Endothelial cell (in vitro differentiated cells): ENCODE results near the gene EPS8L2. TPM values are rescaled to one million over a fixed set of nuclear protein-coding genes. Genes with fewer than 3 reads are reported as not detected.

ENCODE experiments used
- DNase-seq: peaks from one replicate; pipeline ENCODE4 v3.0.0; 2021; ENCODE audit warnings: low spot score
- H3K27ac Mint-ChIP-seq: one replicate; pipeline ENCODE4 v1.8.0; 2021; ENCODE audit warnings: mixed read lengths, inconsistent platforms; ENCODE audit not compliant: unreplicated experiment
- H3K27me3 Mint-ChIP-seq: one replicate; pipeline ENCODE4 v1.8.0; 2021; ENCODE audit warnings: mild to moderate bottlenecking, moderate library complexity, mixed read lengths, inconsistent platforms; ENCODE audit not compliant: unreplicated experiment
- H3K36me3 Mint-ChIP-seq: one replicate; pipeline ENCODE4 v1.8.0; 2021; ENCODE audit warnings: mild to moderate bottlenecking, low read depth, mixed read lengths, inconsistent platforms; ENCODE audit not compliant: unreplicated experiment
- H3K4me1 Mint-ChIP-seq: one replicate; pipeline ENCODE4 v1.8.0; 2021; ENCODE audit warnings: mild to moderate bottlenecking, mixed read lengths, inconsistent platforms; ENCODE audit not compliant: unreplicated experiment
- H3K4me3 Mint-ChIP-seq: one replicate; pipeline ENCODE4 v1.8.0; 2021; ENCODE audit warnings: mild to moderate bottlenecking, mixed read lengths, inconsistent platforms; ENCODE audit not compliant: unreplicated experiment
- H3K9me3 Mint-ChIP-seq: one replicate; pipeline ENCODE4 v1.8.0; 2021; ENCODE audit warnings: mixed read lengths, inconsistent platforms; ENCODE audit not compliant: unreplicated experiment
- CTCF ChIP-seq: fragments of 200-600 bp; sonication (generic); IDR thresholded peaks from one replicate; pipeline ENCODE4 v1.5.0; 2021; ENCODE audit warnings: antibody characterized with exemption; ENCODE audit not compliant: unreplicated experiment
- total RNA-seq: library from RNA; stranded (reverse); fragmentation: NEBNext Ultra II Directional; extraction: Animal tissue kit (Norgen Biotek cat#: 25700); gene quantifications from one replicate; pipeline ENCODE4 v1.2.1, GENCODE V29; 2021; ENCODE audit not compliant: unreplicated experiment

Gene EPS8L2
- total RNA-seq, 1 donor from 2014 or later, result 8.0 TPM

- Mint-ChIP-seq H3K4me3 (no peak overlapping the region), H3K27me3 (peaks cover 4% of the 10 kb centered on the region), H3K9me3 (no peaks in the 10 kb centered on the region)
These were observed 39.4 kb downstream of the EPS8L2 start for GRCh38 chr11:745428-745827.

GRCh38 chr11:746289-747157 lies 40.5 kb downstream of the EPS8L2 start:
- no peak for DNase-seq
- no peak for TF ChIP-seq CTCF
- no peaks in the 10 kb centered on the region for H3K36me3 Mint-ChIP-seq
- peak overlapping the region; percentile 89 for H3K4me3 Mint-ChIP-seq
- H3K9me3 Mint-ChIP-seq, result no peaks in the 10 kb centered on the region
- H3K27ac Mint-ChIP-seq, result no peak overlapping the region
- peaks cover 4% of the 10 kb centered on the region for H3K27me3 Mint-ChIP-seq
- peaks cover 5% of the 10 kb centered on the region for H3K4me1 Mint-ChIP-seq

More at GRCh38 chr11:745428-745827, 39.4 kb downstream of the EPS8L2 start:
- Mint-ChIP-seq H3K36me3 (no peaks in the 10 kb centered on the region), H3K27ac (no peak overlapping the region), H3K4me1 (peaks cover 5% of the 10 kb centered on the region)
- TF ChIP-seq CTCF, result no peak
- DNase-seq, result no peak

DNA sequence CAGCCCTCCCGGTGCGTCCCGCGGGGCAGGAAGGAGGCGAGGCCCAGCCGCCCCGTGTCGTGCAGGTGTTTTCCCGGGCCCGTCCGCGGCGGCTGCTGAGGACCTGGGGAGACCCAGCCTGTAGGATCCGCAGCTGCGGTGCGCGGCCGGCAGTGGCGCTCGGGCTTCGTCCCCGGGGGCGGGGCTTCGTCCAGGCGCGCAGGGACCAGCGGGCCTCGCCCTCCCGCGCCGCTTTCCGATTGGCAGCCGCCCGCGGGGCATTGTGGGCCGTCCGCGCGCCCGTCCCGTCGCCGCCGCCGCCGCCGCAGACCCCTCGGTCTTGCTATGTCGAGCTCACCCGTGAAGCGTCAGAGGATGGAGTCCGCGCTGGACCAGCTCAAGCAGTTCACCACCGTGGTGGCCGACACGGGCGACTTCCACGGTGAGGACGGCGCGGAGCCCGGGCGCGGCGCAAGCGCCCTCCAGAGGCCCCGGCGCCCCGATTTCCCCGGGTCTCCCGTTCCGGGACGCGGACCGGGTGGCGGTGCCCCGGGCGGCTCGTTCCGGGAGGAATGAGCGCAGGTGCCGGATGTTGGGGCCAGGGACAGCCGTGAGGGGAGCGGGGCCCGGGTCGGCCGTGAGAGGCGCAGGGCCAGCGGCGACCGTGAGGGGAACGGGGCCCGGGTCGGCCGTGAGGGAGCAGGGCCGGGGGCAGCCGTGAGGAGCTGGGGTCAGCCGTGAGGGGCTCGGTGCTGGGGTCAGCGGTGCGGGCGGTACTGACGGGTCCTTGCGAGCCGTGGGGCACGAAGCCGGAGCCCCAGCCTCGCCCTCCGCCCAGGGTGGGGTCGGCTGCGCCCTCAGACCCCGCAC lies 41.4 kb downstream of the EPS8L2 start, which contains the start of gene TALDO1:
Gene TALDO1, plus strand, starts transcription at position 307 of the 849 bp plus-strand sequence. Its CDS starts 18 bp downstream, at position 325.
- peaks cover 4% of the 10 kb centered on the region for H3K27me3 Mint-ChIP-seq
- no peak within 1 kb of the TSS for H3K27ac Mint-ChIP-seq
- H3K9me3 Mint-ChIP-seq, result no peaks in the 10 kb centered on the region
- H3K36me3 Mint-ChIP-seq, result no peaks in the 10 kb centered on the region
- peak; percentile 94 for DNase-seq
- TF ChIP-seq CTCF, result no peak
- H3K4me1 Mint-ChIP-seq, result peaks cover 5% of the 10 kb centered on the region
- H3K4me3 Mint-ChIP-seq, result peak within 1 kb of the TSS; percentile 89

- H3K9me3 Mint-ChIP-seq, result no peaks in the 10 kb centered on the region
- H3K27me3 Mint-ChIP-seq, result peaks cover 4% of the 10 kb centered on the region
- peaks cover 5% of the 10 kb centered on the region for H3K4me1 Mint-ChIP-seq
- H3K27ac Mint-ChIP-seq, result no peak overlapping the region
- H3K36me3 Mint-ChIP-seq, result no peaks in the 10 kb centered on the region
- no peak for DNase-seq
- no peak for TF ChIP-seq CTCF
- peak overlapping the region; percentile 82 for H3K4me3 Mint-ChIP-seq
These were observed 42.0 kb downstream of the EPS8L2 start for GRCh38 chr11:748007-748359.
